Bronchial epithelial cell (primary cell): ENCODE data around the gene HDAC4. TPM values are rescaled to one million over a fixed set of nuclear protein-coding genes. Genes with fewer than 3 reads are reported as not detected.

Experiments
- DNase-seq: peaks from one replicate; pipeline ENCODE4 v3.0.0-alpha.2; 2010; ENCODE audit warnings: low read depth
- FAIRE-seq: peaks from 2 replicates; lab custom pipeline; 2011; peaks lifted over from hg19 to GRCh38; lab: Jason Lieb, UNC
- H3K27me3 ChIP-seq: 2 replicates; pipeline ENCODE4 v1.5.1; 2011; ENCODE audit warnings: low read length; ENCODE audit not compliant: control insufficient read depth, insufficient read depth
- H3K36me3 ChIP-seq: 2 replicates; pipeline ENCODE4 v1.5.1; 2011; ENCODE audit warnings: low read length; ENCODE audit not compliant: control insufficient read depth, insufficient read depth
- H3K4me3 ChIP-seq: 2 replicates; pipeline ENCODE4 v1.5.1; 2011; ENCODE audit warnings: mild to moderate bottlenecking, low read depth, low read length, control low read depth
- total RNA-seq: library from RNA; depleted of rRNA; stranded (reverse); fragments of >200 nt; gene quantifications from 2 replicates; pipeline ENCODE4 v1.2.1, GENCODE V29; 2014
- TF ChIP-seq, protein P1 (sequence below): IDR thresholded peaks from 2 replicates; pipeline ENCODE4 v1.5.1; 2011; ENCODE audit warnings: mild to moderate bottlenecking, moderate library complexity, low read length, control low read depth, inconsistent platforms; ENCODE audit not compliant: insufficient read depth, severe bottlenecking

HDAC4 gene
- total RNA-seq, 1 donor from 2014 or later: 5.3 TPM

DNA sequence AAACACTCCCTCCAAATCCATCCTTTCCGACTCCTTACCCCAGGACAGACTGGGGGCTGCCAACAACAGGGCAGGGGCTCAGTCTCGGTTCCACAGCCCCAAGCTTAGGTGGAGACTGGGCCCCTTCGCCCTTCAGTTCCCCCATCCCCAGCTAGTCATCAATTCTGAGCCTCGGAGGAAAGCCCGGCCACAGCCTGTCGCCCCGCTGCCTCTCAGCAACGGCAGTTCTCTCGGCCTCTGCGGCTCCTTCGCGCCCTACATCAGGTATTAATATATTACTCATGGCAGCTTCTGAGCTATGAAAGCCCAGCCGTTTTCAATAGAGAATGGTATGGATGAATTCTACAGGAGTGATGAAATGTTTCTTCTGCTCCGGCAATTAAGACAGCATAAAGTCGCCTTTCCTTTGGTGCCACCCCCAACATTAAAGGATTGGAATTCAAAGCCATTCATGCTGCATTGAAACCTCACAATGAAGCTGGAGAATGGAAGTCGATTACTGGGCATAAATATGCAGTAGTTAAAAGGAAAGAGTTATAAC lies 2.8 kb downstream of the HDAC4 start:
- TF ChIP-seq, protein P1, sequence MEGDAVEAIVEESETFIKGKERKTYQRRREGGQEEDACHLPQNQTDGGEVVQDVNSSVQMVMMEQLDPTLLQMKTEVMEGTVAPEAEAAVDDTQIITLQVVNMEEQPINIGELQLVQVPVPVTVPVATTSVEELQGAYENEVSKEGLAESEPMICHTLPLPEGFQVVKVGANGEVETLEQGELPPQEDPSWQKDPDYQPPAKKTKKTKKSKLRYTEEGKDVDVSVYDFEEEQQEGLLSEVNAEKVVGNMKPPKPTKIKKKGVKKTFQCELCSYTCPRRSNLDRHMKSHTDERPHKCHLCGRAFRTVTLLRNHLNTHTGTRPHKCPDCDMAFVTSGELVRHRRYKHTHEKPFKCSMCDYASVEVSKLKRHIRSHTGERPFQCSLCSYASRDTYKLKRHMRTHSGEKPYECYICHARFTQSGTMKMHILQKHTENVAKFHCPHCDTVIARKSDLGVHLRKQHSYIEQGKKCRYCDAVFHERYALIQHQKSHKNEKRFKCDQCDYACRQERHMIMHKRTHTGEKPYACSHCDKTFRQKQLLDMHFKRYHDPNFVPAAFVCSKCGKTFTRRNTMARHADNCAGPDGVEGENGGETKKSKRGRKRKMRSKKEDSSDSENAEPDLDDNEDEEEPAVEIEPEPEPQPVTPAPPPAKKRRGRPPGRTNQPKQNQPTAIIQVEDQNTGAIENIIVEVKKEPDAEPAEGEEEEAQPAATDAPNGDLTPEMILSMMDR: no peak
- FAIRE-seq: no peak

DNA sequence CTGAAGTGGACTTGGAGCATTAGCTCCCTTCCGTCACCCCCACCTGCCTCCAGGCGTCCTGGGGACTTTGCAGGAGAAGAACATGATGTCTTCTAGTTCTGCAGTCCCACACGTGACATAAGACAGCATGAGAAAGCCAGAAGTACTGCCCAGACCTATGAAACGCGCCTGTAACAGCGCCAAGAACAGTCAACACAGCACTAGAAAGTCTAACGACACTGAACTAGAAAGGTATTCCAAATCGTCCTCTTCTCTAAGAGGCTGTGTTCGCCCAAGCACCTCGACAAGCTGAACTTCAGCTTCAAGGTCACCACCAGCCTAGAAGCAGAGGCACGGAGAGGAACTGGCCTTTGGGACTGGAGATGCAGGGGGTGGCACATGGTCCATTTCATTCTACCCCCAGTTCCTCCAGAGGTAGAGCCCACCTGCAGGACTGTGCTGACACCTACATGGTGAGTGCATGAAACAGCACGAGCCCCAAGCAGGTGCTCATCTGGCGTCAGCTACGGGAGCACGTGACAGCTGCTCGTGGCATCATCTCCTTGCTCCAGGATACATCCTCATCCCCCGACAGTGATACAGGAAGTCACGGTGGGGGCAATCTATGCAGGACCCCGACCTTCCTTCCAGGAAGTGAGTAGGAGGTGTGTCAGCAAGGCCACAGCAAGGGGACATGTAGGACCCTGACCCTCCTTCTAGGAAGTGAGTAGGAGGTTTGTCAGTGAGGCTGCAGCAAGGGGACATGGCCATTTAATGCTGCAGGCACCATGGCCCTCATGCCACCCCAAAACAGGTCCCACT lies 3.7 kb downstream of the HDAC4 start:
- FAIRE-seq (peak; percentile 18), DNase-seq (peak; percentile 1)
- Histone ChIP-seq H3K36me3 (no peaks in the 10 kb centered on the region), H3K4me3 (no peak overlapping the region), H3K27me3 (no peaks in the 10 kb centered on the region)
- TF ChIP-seq, protein P1: peak; percentile 28

More for the DNA sequence above, 2.8 kb downstream of the HDAC4 start:
- no peak for DNase-seq
- Histone ChIP-seq H3K27me3 (no peaks in the 10 kb centered on the region), H3K4me3 (no peak overlapping the region), H3K36me3 (no peaks in the 10 kb centered on the region)

DNA sequence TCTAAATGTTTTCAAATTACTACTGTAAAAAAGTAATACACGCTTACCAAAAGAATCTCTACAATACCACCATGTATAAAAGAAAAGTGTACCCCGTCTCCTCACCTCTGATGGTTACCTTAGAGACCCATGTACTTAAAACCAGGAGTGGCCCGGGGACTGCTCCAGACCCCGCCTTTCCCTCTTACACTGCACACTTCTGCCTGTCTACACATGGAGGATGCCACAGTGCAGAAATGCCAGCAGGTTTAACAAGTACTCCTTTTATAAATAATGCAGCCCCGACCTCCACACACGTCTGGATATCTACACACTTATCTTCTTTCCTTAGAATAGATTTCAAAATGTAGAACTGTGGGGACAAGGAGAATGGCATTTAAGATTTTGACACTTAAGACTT lies 5.3 kb downstream of the HDAC4 start:
- no peak for FAIRE-seq
- H3K27me3 ChIP-seq: no peaks in the 10 kb centered on the region

DNA sequence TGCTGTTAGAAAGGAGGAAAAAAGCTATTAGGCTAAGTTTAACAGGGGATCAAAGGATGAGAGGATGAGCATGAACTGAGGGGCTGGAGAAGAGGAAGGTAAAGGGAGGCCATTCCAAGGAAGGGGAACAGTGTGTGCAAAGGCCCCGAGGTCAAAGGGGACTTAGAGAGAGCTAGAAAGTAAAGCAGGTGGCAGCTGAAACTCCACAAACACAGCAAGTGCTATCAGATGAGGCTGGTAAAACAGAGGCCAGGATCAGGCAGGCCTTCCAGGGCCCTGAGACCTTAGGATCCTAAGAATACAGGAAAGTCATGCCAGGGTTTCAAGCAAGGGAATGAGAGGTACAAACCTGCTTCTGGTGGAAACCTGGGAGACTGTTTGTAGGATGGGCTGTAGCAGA lies 5.8 kb downstream of the HDAC4 start:
- TF ChIP-seq, protein P1: no peak
- DNase-seq (no peak), FAIRE-seq (no peak)
- Histone ChIP-seq H3K4me3 (no peak overlapping the region), H3K36me3 (no peaks in the 10 kb centered on the region), H3K27me3 (no peaks in the 10 kb centered on the region)

More for the DNA sequence above, 5.3 kb downstream of the HDAC4 start:
- Histone ChIP-seq H3K36me3 (no peaks in the 10 kb centered on the region), H3K4me3 (no peak overlapping the region)
- DNase-seq: no peak
- TF ChIP-seq, protein P1: no peak

DNA sequence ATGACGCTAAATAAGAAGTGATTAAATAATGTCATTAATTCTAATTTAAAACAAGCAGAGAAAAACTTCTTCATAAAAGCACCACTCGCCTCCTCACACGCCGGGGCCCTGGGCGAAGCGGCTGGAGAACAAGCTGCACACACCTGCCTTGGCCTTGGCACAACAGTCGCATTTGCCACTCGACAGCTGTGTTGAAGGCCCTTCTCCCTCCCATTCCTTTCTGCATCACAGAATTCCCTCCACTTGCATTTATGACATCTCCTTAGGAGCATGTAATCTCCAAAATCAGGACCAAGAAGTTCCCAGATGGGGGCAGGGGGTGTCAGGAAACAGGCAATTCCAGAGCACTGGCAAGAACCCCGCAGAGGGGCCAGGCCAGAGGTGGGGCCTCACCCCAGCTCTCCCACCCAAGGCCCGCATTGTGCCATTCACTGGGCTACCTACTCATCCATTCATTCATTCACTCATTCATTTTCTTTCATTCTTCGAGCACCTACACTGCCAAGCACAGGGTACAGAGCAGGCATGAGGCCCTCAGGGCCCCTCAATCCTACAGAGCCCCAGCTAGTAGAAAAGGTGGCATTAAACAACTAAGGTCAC lies 6.4 kb downstream of the HDAC4 start:
- no peaks in the 10 kb centered on the region for H3K36me3 ChIP-seq
- H3K27me3 ChIP-seq: no peaks in the 10 kb centered on the region
- H3K4me3 ChIP-seq: no peak overlapping the region
- DNase-seq: no peak
- FAIRE-seq: no peak
- TF ChIP-seq, protein P1: no peak
